Stimulated activated naive B cell treated with anti-CD40 and anti-IgM and Interleukin-4, amounts not matched to agents 10 μg/mL and 1 μg/mL and 100 μg/mL, for 72 hours (primary cell): ENCODE data around the gene CALB2.
"Not testable (repeated sequence)": the region's sequence is repeated elsewhere in the genome, so short reads cannot be mapped to it uniquely, and the experiment has no call there.

Experiments used
- ATAC-seq, 2 donors: fragments of 150-1000 bp; cut with Tn5 transposase; replicated peaks; 2 replicates each; pipeline ENCODE4 v1.10.0; 2021; ENCODE audit warnings: moderate library complexity in 1 of 2
- DNase-seq: peaks from one replicate; pipeline ENCODE4 v3.0.0; 2021
- H3K27ac Mint-ChIP-seq: one replicate; pipeline ENCODE4 v1.8.0; 2022; ENCODE audit warnings: mild to moderate bottlenecking, mixed read lengths
- H3K27me3 Mint-ChIP-seq, 2 donors: one replicate each; pipeline ENCODE4 v1.8.0; 2022; ENCODE audit warnings: mixed read lengths in 2 of 2
- H3K36me3 Mint-ChIP-seq, 2 donors: one replicate each; pipeline ENCODE4 v1.8.0; 2022; ENCODE audit warnings: mixed read lengths in 2 of 2, mild to moderate bottlenecking in 1 of 2
- H3K4me1 Mint-ChIP-seq, 2 donors: one replicate each; pipeline ENCODE4 v1.8.0; 2022; ENCODE audit warnings: mixed read lengths in 2 of 2, mild to moderate bottlenecking in 1 of 2
- H3K4me3 Mint-ChIP-seq, 2 donors: one replicate each; pipeline ENCODE4 v1.8.0; 2022; ENCODE audit warnings: mild to moderate bottlenecking in 2 of 2, mixed read lengths in 2 of 2, moderate library complexity in 1 of 2
- H3K9me3 Mint-ChIP-seq, 2 donors: one replicate each; pipeline ENCODE4 v1.8.0; 2022; ENCODE audit warnings: mixed read lengths in 2 of 2, mild to moderate bottlenecking in 1 of 2

CALB2 gene

GRCh38 chr16:71344315-71344905 is 14.1 kb upstream of the CALB2 start:
- H3K4me1 Mint-ChIP-seq = no peaks in the 10 kb centered on the region
- no peak overlapping the region for H3K4me3 Mint-ChIP-seq
- H3K9me3 Mint-ChIP-seq = no peaks in the 10 kb centered on the region
- H3K27me3 Mint-ChIP-seq = peaks cover 24 to 25% of the 10 kb centered on the region in 2 donors
- H3K27ac Mint-ChIP-seq = no peak overlapping the region
- H3K36me3 Mint-ChIP-seq = no peaks in the 10 kb centered on the region
- ATAC-seq (no peak), DNase-seq (no peak)

GRCh38 chr16:71345031-71345430 is 13.5 kb upstream of the CALB2 start:
- Mint-ChIP-seq H3K27ac (no peak overlapping the region), H3K4me1 (no peaks in the 10 kb centered on the region), H3K9me3 (no peaks in the 10 kb centered on the region), H3K36me3 (no peaks in the 10 kb centered on the region), H3K27me3 (peaks cover 19% of the 10 kb centered on the region in 2 donors), H3K4me3 (no peak overlapping the region)
- no peak for ATAC-seq
- DNase-seq = no peak

- no peak overlapping the region for H3K27ac Mint-ChIP-seq
- no peak for DNase-seq
Measured at GRCh38 chr16:71347146-71347545, 11.4 kb upstream of the CALB2 start.

DNA sequence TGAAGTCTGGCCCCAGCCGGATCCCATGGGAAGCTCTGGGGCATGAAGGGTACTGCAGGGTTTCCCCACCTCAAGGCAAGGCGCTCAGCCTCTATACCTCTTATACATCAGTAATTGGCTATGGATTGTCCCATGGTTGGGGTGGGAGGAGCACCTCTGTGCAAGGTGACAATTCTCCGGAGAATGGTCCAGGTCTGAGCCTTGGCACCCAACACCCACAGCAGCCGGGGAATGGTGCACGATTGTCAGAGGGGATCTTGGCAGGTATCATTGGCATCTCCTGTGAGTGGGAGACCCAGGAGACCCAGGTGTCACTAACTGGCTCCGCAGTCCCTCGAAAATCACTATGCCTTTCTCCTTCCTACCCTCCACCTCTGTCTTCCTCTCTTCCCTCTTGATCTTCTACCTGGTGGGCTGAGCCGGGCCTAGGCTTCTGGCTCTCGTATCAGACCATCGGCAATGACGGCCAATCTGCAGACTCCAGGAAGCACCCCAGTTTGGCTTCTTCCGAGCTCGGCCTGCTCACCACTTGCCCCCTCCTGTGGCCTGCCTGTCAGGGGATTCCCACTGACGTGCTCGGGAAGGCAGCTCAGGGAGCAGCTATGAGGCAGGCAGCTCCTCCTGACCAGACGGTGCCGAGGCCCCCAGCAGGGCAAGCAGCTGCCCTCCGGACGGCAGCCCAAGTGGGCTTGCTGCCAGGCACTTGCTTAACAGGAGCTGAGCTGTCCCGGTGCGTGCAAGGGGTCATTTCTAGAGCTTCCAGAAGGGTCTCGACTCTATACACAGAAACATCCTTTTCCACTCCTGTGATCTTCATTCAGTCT is 10.0 kb upstream of the CALB2 start:
- H3K36me3 Mint-ChIP-seq = no peaks in the 10 kb centered on the region
- DNase-seq (no peak), ATAC-seq (no peak)
- H3K27me3 Mint-ChIP-seq = peaks cover 13 to 16% of the 10 kb centered on the region in 2 donors
- H3K4me1 Mint-ChIP-seq = no peaks in the 10 kb centered on the region
- H3K9me3 Mint-ChIP-seq = no peaks in the 10 kb centered on the region
- H3K4me3 Mint-ChIP-seq = no peak overlapping the region
- H3K27ac Mint-ChIP-seq = no peak overlapping the region

More at GRCh38 chr16:71347146-71347545, 11.4 kb upstream of the CALB2 start:
- Mint-ChIP-seq H3K4me3 (no peak overlapping the region), H3K27me3 (peaks cover 13 to 16% of the 10 kb centered on the region in 2 donors), H3K9me3 (no peaks in the 10 kb centered on the region), H3K4me1 (no peaks in the 10 kb centered on the region), H3K36me3 (no peaks in the 10 kb centered on the region)
- ATAC-seq = no peak

- no peak for ATAC-seq
- Mint-ChIP-seq H3K9me3 (no peaks in the 10 kb centered on the region), H3K4me3 (no peak overlapping the region), H3K27ac (no peak overlapping the region), H3K27me3 (peaks cover 17 to 26% of the 10 kb centered on the region in 2 donors), H3K4me1 (no peaks in the 10 kb centered on the region), H3K36me3 (no peaks in the 10 kb centered on the region)
- no peak for DNase-seq
Measured at GRCh38 chr16:71350821-71351557, 7.5 kb upstream of the CALB2 start.

GRCh38 chr16:71351558-71351901 is 7.0 kb upstream of the CALB2 start:
- H3K36me3 Mint-ChIP-seq = no peaks in the 10 kb centered on the region
- no peaks in the 10 kb centered on the region for H3K4me1 Mint-ChIP-seq
- ATAC-seq = no peak
- peaks cover 17 to 26% of the 10 kb centered on the region in 2 donors for H3K27me3 Mint-ChIP-seq
- H3K27ac Mint-ChIP-seq = no peak overlapping the region
- DNase-seq = no peak
- no peaks in the 10 kb centered on the region for H3K9me3 Mint-ChIP-seq
- H3K4me3 Mint-ChIP-seq = no peak overlapping the region

DNA sequence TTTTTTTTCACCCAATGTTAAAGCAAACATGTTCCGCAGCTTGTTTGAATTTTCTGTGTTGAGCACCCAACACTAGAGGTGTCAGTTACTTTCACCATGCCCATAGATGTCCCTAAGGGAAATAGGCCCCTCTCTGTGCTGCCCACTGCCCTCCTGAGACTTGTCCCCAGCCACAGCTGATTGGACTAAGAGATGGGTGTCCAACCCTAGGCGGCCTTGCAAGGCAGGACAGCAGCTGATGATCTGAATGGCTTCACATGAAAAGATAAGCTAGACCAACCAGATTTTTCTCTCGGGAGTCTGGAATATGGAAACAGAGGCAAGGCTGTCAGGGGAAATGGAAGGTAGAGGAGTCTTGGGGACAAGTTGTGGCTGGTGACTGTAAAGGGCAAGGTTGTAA is 6.1 kb upstream of the CALB2 start:
- no peak overlapping the region for H3K4me3 Mint-ChIP-seq

DNA sequence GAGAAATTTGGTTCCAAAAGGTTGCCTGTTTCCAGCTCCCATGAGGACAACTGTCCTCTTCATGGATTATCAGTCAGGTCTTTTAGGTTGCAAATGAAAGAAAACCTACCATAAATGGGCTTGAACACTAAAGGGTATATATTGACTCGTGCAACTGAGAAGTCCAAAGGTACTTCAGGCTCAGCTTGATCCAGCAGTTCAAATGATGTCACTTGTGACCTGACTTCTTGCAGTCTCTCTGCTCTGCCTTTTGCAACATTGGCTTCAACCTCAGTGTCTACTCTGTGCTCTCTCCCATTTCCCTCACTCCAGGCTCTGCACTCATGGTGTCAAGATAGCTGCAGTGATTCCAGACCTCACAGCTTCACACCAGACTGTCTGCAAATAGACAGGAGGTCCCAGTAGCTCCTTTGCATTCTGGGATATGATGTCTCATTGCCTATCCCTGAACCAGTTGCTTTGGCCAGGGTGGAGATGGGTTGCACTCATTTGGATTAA is 5.5 kb upstream of the CALB2 start:
- Mint-ChIP-seq H3K36me3 (no peaks in the 10 kb centered on the region), H3K27ac (no peak overlapping the region), H3K27me3 (peaks cover 26 to 36% of the 10 kb centered on the region in 2 donors), H3K4me3 (no peak overlapping the region), H3K9me3 (no peaks in the 10 kb centered on the region), H3K4me1 (peaks cover under 1 to 2% of the 10 kb centered on the region in 2 donors)
- no peak for DNase-seq
- no peak for ATAC-seq

More for the DNA sequence above, 6.1 kb upstream of the CALB2 start:
- DNase-seq = no peak
- no peak for ATAC-seq
- Mint-ChIP-seq H3K4me1 (no peaks in the 10 kb centered on the region), H3K9me3 (no peaks in the 10 kb centered on the region), H3K36me3 (no peaks in the 10 kb centered on the region), H3K27ac (no peak overlapping the region), H3K27me3 (peaks cover 21 to 30% of the 10 kb centered on the region in 2 donors)

- Mint-ChIP-seq H3K27ac (no peak overlapping the region), H3K9me3 (no peaks in the 10 kb centered on the region), H3K4me1 (peaks cover 5 to 9% of the 10 kb centered on the region in 2 donors), H3K27me3 (peaks cover 30 to 43% of the 10 kb centered on the region in 2 donors), H3K36me3 (no peaks in the 10 kb centered on the region), H3K4me3 (no peak overlapping the region)
- ATAC-seq (no peak), DNase-seq (no peak)
Measured at GRCh38 chr16:71353736-71354135, 4.8 kb upstream of the CALB2 start.

DNA sequence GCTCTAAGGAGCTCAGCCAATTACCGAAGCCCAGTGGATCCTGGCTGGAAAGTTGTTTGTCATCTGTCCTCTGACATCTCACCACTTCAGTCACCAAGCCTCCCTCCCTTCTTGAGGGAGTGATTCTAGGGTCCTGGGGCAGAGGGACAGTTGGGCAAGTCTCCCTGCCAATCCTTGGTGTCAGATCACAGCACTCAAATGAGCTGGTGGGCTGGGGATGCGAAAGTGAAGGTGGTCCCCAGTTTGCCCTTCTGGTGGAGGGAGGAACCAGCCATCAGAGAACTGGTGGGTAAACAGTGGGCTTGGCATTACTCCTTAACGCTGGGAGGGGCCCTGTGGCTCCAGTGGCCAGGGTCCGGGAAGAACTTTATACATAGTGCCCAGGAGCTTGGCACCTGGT is 4.4 kb upstream of the CALB2 start:
- Mint-ChIP-seq H3K27me3 (peaks cover 30 to 47% of the 10 kb centered on the region in 2 donors), H3K36me3 (no peaks in the 10 kb centered on the region), H3K27ac (no peak overlapping the region), H3K9me3 (no peaks in the 10 kb centered on the region), H3K4me3 (no peak overlapping the region), H3K4me1 (peaks cover 5 to 10% of the 10 kb centered on the region in 2 donors)
- ATAC-seq (no peak), DNase-seq (no peak)

GRCh38 chr16:71356051-71356740 is 2.3 kb upstream of the CALB2 start:
- ATAC-seq (no peak), DNase-seq (no peak)
- H3K4me3 Mint-ChIP-seq = no peak overlapping the region
- H3K27me3 Mint-ChIP-seq = peaks cover 45 to 63% of the 10 kb centered on the region in 2 donors
- H3K9me3 Mint-ChIP-seq = no peaks in the 10 kb centered on the region
- peaks cover 5 to 10% of the 10 kb centered on the region in 2 donors for H3K4me1 Mint-ChIP-seq
- H3K27ac Mint-ChIP-seq = no peak overlapping the region
- H3K36me3 Mint-ChIP-seq = no peaks in the 10 kb centered on the region

DNA sequence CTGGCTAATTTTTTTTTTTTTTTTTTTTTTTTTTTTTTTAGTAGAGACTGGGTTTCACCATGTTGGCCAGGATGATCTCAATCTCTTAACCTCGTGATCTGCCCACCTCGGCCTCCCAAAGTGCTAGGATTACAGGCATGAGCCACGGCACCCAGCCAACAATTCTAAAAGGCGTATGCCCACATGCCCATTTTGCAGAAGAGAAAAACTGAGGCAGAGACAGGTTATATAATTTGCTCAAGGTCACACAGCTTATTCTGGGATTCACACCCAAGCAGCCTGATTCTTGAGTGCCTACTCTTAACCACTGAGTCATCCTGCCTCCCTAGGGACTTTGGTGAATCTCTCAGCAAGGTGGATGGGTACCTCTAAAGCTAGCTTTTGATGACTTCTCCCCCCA is 1.6 kb upstream of the CALB2 start:
- H3K27me3 Mint-ChIP-seq = peaks cover 50 to 68% of the 10 kb centered on the region in 2 donors
- not testable (repeated sequence) for DNase-seq, ATAC-seq, H3K36me3 Mint-ChIP-seq, H3K9me3 Mint-ChIP-seq, H3K4me3 Mint-ChIP-seq, H3K27ac Mint-ChIP-seq
- peaks cover 5 to 10% of the 10 kb centered on the region in 2 donors for H3K4me1 Mint-ChIP-seq

DNA sequence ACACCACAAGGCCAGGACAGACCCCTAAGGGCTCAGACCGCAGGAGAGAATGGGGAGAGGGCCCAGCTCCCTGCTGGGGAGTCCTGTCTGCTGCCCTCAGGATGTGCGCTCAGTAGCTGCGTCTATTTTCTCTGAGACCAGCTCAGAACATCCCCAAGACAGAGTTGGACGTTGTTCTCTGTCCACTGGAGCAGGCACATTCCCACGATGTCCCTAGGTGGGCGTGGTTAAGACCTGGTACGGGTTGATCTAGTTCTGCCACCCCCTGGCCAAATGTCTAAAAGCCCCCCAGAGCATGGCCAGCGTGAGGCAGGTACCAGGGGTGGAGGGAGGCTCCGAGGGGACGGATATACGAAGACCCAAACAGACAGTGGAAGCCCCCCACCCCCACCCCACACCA is 842 bp upstream of the CALB2 start:
- peaks cover 50 to 68% of the 10 kb centered on the region in 2 donors for H3K27me3 Mint-ChIP-seq
- H3K9me3 Mint-ChIP-seq = no peaks in the 10 kb centered on the region
- H3K36me3 Mint-ChIP-seq = no peaks in the 10 kb centered on the region
- ATAC-seq = no peak
- H3K4me3 Mint-ChIP-seq = no peak overlapping the region
- H3K4me1 Mint-ChIP-seq = peaks cover 5 to 10% of the 10 kb centered on the region in 2 donors
- H3K27ac Mint-ChIP-seq = no peak overlapping the region
- no peak for DNase-seq

DNA sequence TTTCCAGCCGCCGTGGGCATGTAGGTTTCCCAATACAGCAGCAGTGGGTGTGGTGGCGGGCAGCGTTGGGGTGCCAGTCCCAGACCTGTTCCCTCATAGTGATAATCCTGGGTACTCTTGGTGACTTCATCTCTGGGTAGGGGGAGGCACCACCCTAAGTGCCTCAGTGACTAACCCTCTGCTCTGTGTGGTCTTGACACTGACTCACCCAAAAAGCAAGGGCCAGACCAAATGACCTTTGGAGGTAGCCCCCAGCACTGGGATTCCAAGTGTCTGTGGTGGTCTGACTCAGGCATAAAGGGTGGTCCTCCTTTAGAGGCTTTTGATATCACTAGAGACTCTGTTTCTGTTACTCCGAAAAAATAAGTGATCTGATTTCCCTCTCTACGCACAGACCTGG is 908 bp downstream of the CALB2 start:
- Mint-ChIP-seq H3K36me3 (no peaks in the 10 kb centered on the region), H3K27ac (no peak overlapping the region), H3K4me1 (peaks cover 5 to 10% of the 10 kb centered on the region in 2 donors), H3K27me3 (peaks cover 51 to 72% of the 10 kb centered on the region in 2 donors), H3K9me3 (no peaks in the 10 kb centered on the region), H3K4me3 (no peak overlapping the region)
- ATAC-seq = no peak
- no peak for DNase-seq
